Measurements from ENCODE around the gene ZNF200.
A peak's percentile ranks its signal among the peaks of the same experiment; 100 is the strongest.
"Not testable (repeated sequence)": the region's sequence is repeated elsewhere in the genome, so short reads cannot be mapped to it uniquely, and the experiment has no call there.

ZNF200 gene, protein sequence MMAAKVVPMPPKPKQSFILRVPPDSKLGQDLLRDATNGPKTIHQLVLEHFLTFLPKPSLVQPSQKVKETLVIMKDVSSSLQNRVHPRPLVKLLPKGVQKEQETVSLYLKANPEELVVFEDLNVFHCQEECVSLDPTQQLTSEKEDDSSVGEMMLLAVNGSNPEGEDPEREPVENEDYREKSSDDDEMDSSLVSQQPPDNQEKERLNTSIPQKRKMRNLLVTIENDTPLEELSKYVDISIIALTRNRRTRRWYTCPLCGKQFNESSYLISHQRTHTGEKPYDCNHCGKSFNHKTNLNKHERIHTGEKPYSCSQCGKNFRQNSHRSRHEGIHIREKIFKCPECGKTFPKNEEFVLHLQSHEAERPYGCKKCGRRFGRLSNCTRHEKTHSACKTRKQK

DNA sequence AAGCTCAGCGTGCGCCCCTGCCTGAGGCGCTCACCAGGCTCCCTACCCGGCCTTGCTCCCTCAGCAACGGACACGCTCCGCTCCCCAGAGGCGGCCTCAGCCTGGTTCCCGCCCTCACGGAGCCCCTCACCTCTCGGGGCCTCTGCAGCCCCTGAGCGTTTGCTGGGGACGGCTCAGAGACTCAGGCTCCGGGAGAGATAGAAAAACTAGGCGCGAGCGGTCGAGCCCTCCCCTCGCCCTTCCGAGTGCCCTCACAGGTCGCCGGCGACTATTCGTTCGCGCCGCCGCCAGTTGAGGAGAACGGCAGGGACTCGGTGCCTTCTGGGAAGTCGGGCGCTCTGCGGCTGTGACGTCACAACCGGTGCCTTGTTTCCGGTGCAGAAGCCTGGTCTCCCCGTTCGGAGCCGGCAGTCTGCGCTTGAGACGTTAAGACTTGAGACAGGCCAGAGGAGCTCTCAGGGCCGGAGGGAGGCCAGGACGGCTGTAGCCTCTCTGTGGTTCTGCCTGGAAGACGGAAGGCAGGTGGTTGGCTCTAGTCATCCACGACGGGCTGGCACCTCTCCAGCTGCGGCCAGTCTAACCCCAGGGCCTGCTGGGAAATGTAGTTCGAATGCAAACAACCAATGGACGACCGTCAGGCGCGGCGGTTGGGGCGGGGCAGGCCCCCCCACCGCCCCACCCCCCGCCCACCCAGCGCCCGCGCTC, at the start of gene ZNF200:
Gene ZNF200 (minus strand): TSS at position 302 of the 705 bp plus-strand sequence. CDS start 1,403 bp downstream, outside the sequence.
- DNase-seq, result peak; percentile 93

DNA sequence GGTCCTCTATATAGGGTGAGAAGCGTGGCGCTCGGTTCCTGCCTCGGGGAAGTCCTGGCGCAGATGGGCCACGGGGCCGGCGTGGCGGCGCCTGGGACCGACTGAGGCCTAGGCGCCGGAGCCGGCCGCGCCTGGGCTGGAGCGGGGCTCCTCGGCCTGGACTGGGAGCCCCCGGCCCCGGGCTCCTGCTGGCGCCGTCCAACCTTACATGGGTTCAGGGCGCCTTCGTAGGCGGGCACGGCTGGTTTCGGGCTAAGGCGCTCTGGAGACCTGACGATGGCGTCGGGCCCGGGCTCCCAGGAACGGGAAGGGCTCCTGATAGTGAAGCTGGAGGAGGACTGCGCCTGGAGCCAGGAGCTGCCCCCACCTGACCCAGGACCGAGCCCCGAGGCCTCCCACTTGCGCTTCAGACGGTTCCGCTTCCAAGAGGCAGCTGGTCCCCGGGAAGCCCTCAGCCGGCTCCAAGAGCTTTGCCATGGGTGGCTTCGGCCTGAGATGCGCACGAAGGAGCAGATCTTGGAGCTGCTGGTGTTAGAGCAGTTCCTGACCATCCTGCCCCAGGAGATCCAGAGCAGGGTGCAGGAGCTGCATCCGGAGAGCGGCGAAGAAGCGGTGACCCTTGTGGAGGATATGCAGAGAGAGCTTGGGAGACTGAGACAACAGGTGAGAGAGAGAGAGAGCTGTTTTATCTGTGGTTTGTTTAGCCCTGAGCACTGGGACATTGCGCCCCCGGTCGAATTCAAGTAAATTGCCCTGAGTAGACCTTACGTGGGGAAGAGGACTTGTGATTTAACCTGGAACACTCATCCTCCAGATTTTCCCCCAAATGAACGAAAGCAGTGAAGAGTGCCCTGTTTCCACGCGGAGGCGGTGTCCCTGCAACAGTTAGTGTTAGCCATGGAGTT, 48.8 kb upstream of the ZNF200 start:
- DNase-seq, result no peak

DNA sequence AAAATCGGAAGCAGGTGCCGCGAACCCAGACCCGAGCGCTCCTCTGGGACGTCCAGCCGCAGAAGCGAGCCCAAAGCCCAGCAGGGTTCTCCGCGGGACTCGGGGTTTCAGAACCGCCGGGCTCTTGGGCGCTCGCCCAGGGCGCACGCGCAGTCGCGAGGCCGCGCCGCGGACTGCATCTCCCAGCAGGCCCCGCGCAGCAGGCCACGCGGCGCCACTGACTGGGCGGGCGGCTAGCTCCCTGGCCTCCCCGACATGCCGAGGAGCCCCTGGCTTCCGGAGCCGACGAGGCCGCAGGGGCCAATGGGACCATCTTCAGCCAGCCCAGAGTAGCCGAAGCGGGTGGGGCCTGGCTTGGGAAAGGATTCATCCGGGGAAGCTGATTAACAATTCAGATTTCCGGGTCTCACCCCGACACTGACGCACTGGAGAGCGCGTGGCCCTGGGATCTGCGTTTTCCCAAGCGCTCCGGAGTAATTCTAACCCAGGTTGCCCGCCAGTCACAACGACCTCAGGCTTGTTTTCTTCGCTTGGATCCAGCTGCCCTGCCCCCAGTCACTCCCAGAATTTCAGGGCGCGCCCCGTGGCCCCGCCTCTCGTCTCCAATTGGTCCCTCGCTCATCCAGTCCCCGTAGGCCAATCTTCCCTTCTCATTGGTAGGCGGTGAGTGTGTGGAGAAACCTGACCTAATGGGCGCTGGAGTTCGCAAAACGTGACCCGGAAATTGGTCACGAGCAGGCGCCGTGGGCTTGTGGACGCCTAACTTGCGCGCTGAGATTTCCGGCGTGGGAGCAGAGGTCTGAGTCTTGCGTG, 48.0 kb upstream of the ZNF200 start, which contains the start of gene ZNF263:
Gene ZNF263 (plus strand): TSS at position 762 of the 813 bp plus-strand sequence. CDS start 328 bp downstream, outside the sequence.
- peak; percentile 98 for DNase-seq

DNA sequence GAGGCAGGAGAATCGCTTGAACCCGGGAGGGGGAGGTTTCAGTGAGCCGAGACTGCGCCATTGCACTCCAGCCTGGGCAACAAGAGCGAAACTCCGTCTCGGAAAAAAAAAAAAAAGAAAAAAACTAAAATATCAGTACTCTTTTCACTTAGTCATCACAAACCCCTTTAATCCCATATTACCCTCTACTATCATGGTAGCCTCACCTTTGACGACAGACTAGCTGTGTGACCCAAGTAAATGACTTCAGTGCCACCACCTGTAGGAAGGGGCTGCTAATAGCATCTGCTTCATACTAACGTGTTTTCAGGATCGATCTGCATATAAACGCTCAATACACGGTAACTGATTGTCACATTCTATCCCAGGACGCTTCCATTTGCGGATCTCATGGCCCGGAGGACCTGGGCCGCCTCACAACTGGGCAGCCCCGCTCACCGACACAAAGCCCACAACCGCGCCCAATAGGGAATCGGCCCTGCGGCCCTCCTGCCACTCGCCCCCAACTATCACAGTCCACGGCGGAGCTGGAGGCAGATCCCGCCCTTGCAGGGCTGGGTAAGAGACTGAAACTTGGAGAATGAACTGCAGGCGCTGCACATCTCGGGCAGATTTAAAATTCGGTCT, 47.3 kb upstream of the ZNF200 start:
- DNase-seq, result peak; percentile 95

DNA sequence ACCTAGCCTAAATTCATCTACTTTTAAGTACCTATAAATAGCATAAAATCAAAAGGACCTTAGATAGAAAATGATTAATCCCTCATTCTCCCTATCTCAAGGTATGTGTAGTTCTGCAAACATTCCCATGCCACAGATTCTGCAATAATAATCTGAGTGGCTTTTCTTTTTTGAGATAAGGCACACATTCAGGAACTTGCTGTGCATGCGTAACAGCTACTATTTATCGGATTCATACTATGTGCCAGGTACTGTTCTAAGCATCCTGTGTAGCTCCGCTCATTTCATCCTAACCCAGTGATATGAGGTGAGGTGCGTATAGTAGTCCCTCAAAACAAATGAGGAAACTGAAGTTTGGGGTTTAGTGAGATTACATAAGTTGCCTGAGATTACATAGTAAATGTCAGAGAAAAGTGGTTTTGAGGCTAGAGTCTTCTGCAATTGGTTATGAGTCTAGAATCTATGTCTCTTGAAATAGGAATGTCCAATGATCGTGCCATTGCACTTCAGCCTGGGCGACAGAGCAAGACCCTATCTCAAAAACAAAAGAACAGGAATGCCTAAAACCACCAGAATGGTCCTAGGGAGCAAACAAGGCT, 46.4 kb upstream of the ZNF200 start:
- no peak for DNase-seq

DNA sequence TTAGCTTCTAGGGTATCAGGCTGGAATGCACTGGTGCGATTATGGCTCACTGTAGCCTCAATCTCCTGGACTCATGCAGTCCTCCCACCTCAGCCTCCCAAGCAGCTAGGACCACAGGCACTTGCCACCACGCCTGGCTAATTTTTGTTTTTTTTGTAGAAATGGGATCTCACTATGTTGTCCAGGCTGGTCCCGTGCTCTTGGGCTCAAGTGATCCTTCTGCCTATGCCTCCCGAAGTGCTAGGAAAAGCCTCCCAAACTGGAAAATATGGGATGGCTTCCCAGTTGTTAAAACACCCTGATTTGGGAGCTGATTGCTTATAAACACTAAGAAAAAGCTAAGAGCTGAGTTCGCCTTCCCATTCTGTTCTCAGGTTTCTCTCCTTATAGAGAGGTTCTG, 41.7 kb upstream of the ZNF200 start:
- DNase-seq, result no peak

DNA sequence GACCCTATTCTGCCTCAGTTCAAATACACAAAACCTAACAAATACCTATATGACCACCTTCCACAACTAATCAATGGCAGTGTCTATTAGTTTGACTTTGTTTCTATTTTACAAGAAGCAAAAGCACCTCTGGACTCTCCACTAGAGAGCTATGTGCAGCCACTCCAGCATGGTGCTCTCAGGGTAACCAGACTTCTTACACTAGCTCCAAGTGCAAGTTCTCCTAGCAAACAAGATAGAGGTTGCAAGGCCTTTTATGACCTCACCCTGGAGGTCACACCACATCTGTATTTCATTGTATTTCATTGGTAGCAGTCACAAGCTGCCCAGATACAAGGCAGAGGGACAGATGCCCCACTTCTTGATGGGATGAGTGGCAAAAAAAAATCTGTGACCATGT, 40.0 kb upstream of the ZNF200 start:
- no peak for DNase-seq

DNA sequence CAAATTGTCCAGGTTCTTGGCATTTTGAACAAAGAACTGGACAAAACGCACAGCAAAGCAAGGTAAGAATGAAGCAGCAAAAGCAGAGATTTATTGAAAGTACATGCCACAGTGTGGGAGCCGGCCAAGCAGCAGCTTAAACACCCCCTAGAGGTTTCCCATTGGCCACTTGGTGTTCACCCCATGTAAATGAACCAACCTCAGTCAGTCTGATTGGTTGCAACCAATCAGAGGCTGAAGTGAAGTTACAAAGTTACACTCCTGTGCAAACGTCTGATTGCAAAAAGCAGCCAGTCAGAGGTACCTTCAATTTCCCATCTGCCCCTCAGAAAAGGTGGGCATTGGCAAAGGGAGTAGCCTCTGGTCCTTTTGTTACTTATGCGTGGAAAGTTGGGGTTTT, 39.5 kb upstream of the ZNF200 start:
- DNase-seq, result peak; percentile 67

DNA sequence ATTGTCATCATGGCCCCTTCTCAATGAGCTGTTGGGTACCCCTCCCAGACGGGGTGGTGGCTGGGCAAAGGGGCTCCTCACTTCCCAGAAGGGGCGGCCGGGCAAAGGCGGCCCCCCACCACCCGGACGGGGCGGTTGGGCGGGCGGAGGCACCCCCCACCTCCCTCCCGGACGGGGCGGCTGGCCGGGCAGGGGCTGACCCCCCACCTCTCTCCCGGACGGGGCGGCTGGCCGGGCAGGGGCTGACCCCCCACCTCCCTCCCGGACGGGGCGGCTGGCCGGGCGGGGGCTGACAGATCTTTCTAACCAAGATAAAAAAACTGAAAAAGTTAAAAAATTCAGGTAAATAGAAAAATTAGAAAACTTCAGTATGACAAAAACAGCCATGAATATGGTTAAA, 36.3 kb upstream of the ZNF200 start:
- not testable (repeated sequence) for DNase-seq

DNA sequence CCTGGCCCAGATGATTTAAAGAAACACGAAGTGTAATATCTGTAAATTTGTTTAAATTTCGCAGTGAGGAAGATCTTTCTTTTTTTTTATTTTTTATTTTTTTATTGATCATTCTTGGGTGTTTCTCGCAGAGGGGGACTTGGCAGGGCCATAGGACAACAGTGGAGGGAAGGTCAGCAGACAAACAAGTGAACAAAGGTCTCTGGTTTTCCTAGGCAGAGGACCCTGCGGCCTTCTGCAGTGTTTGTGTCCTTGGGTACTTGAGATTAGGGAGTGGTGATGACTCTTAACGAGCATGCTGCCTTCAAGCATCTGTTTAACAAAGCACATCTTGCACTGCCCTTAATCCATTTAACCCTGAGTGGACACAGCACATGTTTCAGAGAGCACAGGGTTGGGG, 35.8 kb upstream of the ZNF200 start:
- not testable (repeated sequence) for DNase-seq

DNA sequence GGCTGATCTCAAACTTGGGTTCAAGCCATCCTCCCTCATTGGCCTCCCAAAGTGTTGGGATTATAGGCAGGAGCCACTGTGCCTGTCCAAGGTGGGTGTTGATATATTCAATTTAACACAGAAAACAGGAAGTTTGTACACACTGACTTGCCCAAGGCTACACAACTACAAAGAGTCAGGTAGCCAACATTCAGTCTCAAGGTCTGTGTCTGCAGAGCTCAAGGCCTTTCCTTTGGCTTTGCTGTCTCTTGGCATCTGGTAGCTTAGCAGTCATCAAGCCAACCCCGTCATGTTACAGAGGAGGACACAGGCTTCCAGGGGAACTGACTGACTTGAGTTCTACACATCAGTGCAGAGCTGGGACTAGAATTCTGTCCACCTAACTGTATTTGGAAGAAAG, 33.3 kb upstream of the ZNF200 start:
- DNase-seq, result no peak

DNA sequence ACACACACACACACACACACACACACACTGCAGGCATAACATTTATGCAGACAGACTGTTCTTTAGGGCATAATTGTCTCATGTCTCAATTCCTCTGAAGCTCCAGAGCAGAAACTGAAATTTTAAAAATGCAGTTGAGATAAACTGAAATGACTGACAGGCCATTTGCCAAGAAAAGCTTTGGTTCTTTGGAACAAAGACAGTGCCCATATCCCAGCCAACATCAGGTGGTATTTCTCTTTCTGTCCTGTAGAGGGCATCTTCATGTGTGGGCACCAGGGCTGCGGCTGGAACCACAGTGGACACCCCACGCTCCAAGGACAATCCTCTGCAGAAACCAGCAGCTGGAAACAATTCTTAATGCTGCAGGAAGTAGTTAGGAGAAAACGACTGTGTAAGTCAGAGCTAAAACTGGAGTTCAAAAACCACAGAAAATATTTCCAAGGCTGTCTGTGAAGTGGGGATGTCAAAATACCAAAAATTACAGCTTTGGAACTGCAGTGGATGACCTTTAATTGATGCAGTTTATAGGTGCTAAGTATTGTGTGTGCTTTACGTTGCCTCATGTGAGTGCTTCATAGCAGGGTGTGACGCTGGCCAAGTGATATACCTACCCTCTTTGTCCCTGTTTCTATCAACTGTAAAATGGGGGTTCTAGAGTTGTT, 32.0 kb upstream of the ZNF200 start:
- DNase-seq, result peak; percentile 17

DNA sequence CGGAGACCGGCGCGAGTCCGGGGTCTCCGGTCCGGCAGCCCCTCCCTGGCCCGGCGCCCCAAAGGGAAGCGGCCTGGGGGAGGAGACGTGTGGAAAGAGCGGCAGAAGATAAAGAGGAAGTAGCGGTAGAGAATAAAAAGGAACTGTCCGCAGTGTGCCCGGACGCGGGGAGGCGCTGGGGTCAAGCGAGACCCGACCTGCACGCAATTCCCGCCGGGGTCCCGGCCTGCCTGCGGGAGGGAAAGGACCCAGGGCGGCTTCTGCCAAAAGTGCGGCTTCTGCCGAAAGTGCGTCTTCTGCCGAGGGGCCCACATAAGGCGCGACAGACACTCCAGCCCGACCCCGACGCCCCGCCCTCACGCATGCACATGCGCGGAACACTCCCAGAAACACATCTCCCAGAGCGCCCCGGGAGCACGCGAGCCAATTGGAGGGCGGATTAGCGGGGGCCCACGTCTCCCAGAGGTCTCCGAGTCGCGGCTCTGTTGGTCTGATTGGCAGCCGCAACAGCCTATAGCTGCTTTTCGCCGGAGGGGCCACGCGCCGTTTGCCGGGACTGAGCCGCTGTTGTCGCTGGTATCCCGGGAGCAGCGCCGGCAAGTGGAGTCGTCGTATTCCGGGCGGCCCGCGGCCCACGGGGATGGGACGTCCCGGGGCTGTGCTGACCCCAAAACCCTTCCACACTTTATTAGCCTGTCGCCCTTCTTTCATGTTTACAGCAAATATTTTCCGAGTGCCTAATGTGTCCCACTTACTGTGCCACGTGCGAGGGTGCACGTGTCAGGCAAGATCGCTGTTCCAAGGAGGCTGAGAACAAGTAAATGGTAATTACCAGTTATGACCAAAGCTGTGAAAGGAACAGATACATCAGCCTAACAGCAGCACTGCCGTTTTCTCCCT, 29.4 kb upstream of the ZNF200 start:
- peak; percentile 98 for DNase-seq

DNA sequence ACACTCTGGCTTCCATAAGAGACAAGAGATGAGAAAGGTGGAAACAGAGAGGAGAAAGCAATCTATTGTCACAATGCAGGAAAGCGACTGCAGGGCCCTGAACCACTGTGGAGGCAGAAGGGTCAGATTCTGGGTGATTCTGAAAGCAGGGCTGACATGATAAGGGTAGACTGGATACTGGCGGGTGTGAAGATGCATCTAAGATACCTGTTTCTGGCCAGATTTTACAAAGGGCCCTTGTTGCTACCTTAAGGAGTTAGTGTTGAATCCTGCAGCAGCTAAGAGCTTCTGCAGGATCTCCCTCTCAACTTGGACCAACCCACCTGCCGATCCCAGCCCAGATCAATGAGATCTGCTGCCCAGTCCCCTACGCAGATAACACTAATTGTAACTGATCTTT, 27.6 kb upstream of the ZNF200 start:
- DNase-seq, result no peak

DNA sequence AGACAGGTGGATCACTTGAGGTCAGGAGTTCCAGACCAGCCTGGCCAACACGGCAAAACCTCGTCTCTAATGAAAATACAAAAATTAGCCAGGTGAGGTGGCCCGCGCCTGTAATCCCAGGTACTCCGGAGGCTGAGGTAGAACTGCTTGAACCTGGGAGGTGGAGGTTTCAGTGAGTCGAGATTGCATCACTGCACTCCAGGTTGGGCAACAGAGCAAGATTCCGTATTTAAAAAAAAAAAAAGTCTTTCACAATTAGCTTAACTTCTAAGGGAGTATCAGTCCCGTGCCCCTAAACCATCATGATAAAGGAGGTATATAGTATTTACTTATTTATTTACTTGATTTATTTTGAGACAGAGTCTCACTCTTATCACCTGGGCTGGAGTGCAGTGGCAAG, 24.9 kb upstream of the ZNF200 start:
- DNase-seq, result no peak

DNA sequence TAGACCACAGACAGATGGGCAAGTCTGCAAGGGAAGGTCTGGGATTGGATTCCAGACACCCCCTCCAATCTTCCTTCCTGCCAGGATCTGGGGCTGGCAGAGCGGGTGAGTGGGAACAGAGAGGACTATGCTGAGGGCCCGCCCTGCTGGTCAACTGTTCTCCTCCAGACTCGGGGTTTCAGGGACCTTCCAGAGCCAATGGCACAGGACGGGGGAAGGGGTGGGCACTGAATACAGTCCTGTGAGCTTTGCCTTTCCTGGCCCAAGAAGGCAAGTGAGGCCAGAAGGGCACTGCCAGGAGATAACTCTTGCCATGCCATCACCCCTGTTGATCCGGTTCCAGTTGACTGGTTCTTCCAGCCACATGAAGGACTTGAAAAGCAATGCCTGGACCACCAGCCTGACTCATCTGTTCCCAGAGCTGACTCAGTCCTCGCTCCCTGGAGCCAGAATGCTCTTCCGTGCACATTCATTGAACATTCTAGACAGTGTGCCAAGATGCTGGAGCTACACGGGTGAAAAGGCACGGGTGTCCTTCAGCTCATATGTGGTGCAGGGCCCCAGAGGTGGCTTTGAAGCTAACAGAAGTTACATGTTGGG, 22.0 kb upstream of the ZNF200 start:
- DNase-seq, result no peak

DNA sequence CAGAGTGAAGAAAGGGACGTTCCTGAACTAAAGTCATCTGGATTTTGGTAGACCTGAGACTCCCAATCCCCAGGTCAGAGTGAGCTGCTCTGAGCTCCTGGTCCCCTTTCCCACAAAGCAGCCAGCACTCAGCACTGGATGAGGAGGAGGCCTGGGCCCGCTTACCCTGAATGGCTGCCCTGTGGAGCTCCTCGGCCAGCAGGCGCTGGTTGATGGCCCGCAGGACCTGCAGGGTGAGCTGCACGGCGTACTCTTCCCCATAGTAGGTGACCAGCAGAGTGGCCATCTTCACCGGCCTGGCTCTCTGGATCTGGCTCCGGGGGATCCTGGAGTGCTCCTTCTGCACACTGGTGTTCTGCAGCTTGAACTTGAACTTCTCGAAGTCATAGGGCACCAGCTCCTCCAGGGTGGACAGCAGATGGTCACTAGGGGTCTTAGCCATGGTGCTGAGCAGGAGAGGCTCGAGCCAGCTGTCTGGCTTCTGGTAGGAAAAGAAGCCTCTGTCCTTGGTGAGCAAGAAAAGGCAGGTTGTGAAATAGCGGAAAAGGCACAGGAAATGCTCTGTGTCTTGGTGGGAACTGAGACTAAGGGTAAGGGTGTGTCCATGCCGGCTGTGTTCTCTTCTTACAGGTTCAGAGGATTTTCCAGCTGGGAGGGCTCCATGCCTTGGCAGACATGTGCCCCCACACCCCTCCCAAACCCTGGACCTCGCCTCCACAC, 21.3 kb upstream of the ZNF200 start, which contains the start of gene MEFV:
Gene MEFV (minus strand): TSS at position 488 of the 720 bp plus-strand sequence. CDS start 46 bp downstream, at position 442.
- DNase-seq, result no peak

DNA sequence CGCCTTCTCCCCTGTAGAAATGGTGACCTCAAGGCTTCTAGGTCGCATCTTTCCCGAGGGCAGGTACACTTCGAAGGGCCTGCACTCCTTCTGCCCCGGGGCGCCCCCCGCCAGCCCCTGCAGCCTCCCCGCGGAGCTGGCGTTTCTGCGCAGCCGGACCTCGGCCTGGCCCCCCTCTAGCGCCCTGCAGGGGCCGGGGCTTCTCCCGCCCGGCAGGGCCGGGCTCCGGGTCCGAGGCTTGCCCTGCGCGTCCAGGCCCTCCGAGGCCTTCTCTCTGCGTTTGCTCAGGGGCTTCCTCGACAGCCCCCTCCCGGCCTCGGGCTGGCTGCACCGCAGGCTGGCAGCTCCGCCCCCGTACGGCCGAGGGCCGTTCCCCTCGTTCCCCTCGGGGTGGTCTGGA, 19.4 kb upstream of the ZNF200 start:
- DNase-seq, result no peak

Measured in NCI-H2227 treated with DMSO at 0.1 percent for 48 hours (cell line).